Fibroblast of skin of right biceps (primary cell): Measurements from ENCODE around the gene PHC1.
"Not testable (repeated sequence)": the region's sequence is repeated elsewhere in the genome, so short reads cannot be mapped to it uniquely, and the experiment has no call there.

Experiments
- DNase-seq: peaks from one replicate; pipeline ENCODE4 v3.0.0-alpha.2; 2013

PHC1 gene

GRCh38 chr12:8911606-8912268, 2.6 kb upstream of the PHC1 start:
- no peak for DNase-seq

GRCh38 chr12:8912914-8913313, 1.4 kb upstream of the PHC1 start:
- peak; percentile 4 for DNase-seq

- DNase-seq, result no peak
Observed at GRCh38 chr12:8913702-8914032, 642 bp upstream of the PHC1 start.

GRCh38 chr12:8914716-8915526, 612 bp downstream of the PHC1 start:
- DNase-seq, result peak; percentile 42

GRCh38 chr12:8916154-8916553, 1.8 kb downstream of the PHC1 start:
- DNase-seq, result no peak

- no peak for DNase-seq
Observed at GRCh38 chr12:8917031-8917430, 2.7 kb downstream of the PHC1 start.

GRCh38 chr12:8917751-8918150, 3.4 kb downstream of the PHC1 start:
- DNase-seq, result no peak

- DNase-seq, result not testable (repeated sequence)
Observed at GRCh38 chr12:8919643-8920042, 5.3 kb downstream of the PHC1 start.

- DNase-seq, result no peak
Observed at GRCh38 chr12:8922544-8922943, 8.2 kb downstream of the PHC1 start.

GRCh38 chr12:8930655-8931323, 16.5 kb downstream of the PHC1 start:
- DNase-seq, result not testable (repeated sequence)

- not testable (repeated sequence) for DNase-seq
Observed at GRCh38 chr12:8932464-8932863, 18.2 kb downstream of the PHC1 start.

- not testable (repeated sequence) for DNase-seq
Observed at GRCh38 chr12:8934080-8934479, 19.8 kb downstream of the PHC1 start.

- DNase-seq, result no peak
Observed at GRCh38 chr12:8936735-8937134, 22.4 kb downstream of the PHC1 start.

GRCh38 chr12:8937842-8938442, 23.6 kb downstream of the PHC1 start:
- not testable (repeated sequence) for DNase-seq

- DNase-seq, result no peak
Observed at GRCh38 chr12:8941691-8942478, 27.6 kb downstream of the PHC1 start.

- DNase-seq, result no peak
Observed at GRCh38 chr12:8943565-8944186, 29.4 kb downstream of the PHC1 start.

- DNase-seq, result no peak
Observed at GRCh38 chr12:8946733-8947132, 32.4 kb downstream of the PHC1 start.

GRCh38 chr12:8947737-8948136, 33.4 kb downstream of the PHC1 start:
- DNase-seq, result no peak

- DNase-seq, result peak; percentile 13
Observed at GRCh38 chr12:8948701-8949341, 34.5 kb downstream of the PHC1 start.

- DNase-seq, result peak; percentile 94
Observed at GRCh38 chr12:8949342-8950220, 35.3 kb downstream of the PHC1 start, which contains the start of gene M6PR. Gene M6PR, minus strand, starts transcription at chr12:8949645. Its CDS starts 3,241 bp downstream, at chr12:8946404.

- DNase-seq, result no peak
Observed at GRCh38 chr12:8950221-8950527, 35.9 kb downstream of the PHC1 start.
